ENCODE data around the gene UTP11. TPM values are rescaled to one million over a fixed set of nuclear protein-coding genes. Genes with fewer than 3 reads are reported as not detected.
"Not testable (repeated sequence)": the region's sequence is repeated elsewhere in the genome, so short reads cannot be mapped to it uniquely, and the experiment has no call there.

UTP11 gene, protein sequence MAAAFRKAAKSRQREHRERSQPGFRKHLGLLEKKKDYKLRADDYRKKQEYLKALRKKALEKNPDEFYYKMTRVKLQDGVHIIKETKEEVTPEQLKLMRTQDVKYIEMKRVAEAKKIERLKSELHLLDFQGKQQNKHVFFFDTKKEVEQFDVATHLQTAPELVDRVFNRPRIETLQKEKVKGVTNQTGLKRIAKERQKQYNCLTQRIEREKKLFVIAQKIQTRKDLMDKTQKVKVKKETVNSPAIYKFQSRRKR
- 10 to 100 TPM; 83.5 to 89.2 TPM for total RNA-seq

DNA sequence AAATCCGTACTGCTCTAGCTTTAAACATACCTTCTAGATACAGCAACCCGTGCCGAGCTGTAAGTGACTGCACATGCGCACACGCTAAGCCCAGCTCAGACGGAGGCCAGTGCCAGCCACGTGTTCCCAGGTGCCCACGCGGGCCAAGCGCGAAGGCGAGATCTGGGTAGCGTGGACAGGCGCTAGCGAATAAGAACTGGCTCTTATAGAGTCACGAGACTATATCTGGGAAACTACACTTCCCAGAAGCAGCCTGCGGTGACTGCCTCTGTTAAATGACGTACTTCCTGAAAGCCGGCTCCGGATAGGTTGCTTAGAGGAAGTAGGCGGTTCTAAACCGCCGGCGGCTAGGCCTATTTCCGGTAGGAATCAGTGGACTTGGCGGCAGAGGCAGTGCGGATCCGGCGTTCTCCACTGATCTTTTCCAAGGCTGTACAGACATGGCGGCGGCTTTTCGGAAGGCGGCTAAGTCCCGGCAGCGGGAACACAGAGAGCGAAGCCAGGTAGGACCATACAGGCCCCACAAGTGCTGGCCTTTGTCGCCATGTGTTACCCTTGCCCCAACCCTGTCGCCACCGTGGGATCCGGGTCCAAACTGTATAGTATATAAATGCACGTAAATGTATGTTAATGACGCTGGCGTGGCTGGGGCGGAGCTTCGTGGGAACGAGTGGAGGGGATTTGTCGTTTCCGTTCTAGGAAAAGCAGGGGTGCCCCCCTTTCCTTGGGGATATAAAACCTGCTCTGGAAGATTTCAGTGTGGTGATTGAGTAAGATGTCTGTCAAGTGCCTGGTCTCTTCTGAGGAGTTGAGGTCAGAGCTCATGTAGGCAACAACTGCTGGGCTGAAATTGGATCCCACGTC is at the start of gene UTP11:
TSS of gene UTP11 (plus strand) at position 372 of the 864 bp plus-strand sequence. CDS start at position 441, 69 bp downstream.
- Mint-ChIP-seq H3K9me3 (no peaks in the 10 kb centered on the region), H3K4me1 (peaks cover 50% of the 10 kb centered on the region), H3K36me3 (peaks cover 22% of the 10 kb centered on the region), H3K27ac (peak within 1 kb of the TSS; percentile 98), H3K27me3 (no peaks in the 10 kb centered on the region), H3K4me3 (peak within 1 kb of the TSS; percentile 99)
- peak; percentile 91 for DNase-seq

DNA sequence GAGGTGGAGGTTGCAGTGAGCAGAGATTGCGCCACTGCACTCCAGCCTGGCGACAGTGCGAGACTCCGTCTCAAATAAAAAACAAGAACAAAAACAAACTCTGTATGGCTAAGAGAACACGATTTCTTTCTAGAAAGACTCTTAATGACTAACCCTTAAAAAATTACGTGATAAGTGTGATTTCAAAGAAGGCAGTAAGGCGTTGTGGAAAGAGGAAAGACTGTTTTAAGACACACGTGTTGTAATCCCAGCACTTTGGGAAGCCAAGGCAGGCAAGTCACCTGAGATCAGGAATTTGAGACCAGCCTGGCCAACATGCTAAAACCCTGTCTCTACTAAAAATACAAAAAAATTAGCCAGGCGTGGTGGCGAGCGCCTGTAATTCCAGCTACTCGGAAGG is 48.4 kb upstream of the UTP11 start:
- DNase-seq, H3K27ac Mint-ChIP-seq, H3K4me1 Mint-ChIP-seq, H3K4me3 Mint-ChIP-seq, H3K27me3 Mint-ChIP-seq, H3K9me3 Mint-ChIP-seq: not testable (repeated sequence)
- peaks cover 25% of the 10 kb centered on the region for H3K36me3 Mint-ChIP-seq

DNA sequence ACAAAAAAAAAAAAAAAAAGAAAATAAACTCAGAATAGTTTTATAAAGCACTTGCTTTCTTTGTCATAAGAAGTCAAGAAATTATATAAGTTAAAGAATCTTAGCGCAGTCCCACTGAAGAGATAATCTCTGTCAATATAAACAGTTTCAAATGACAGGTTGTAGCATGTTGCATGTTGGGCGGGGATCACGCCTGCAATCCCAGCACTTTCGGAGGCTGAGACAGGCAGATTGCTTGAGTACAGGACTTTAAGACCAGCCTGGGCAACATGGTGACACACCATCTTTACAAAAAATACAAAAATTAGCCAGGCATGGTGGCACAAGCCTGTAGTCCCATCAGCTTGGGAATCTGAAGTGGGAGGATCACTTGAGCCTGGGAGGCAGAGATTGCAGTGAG is 47.2 kb upstream of the UTP11 start:
- Mint-ChIP-seq H3K36me3 (peaks cover 19% of the 10 kb centered on the region), H3K27me3 (no peaks in the 10 kb centered on the region), H3K9me3 (no peaks in the 10 kb centered on the region), H3K4me1 (peaks cover 2% of the 10 kb centered on the region), H3K4me3 (no peak overlapping the region), H3K27ac (no peak overlapping the region)
- DNase-seq: no peak

DNA sequence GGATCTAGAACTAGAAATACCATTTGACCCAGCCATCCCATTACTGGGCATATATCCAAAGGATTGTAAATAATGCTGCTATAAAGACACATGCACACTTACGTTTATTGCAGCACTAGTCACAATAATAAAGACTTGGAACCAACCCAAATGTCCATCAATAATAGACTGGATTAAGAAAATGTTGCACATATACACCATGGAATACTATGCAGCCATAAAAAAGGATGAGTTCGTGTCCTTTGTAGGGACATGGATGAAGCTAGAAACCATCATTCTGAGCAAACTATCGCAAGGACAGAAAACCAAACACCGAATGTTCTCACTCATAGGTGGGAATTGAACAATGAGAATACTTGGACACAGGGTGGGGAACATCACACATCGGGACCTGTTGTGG is 38.9 kb upstream of the UTP11 start:
- H3K9me3 Mint-ChIP-seq, H3K27me3 Mint-ChIP-seq, H3K27ac Mint-ChIP-seq, DNase-seq, H3K4me3 Mint-ChIP-seq: not testable (repeated sequence)
- Mint-ChIP-seq H3K36me3 (peaks cover 55% of the 10 kb centered on the region), H3K4me1 (peaks cover 14% of the 10 kb centered on the region)

DNA sequence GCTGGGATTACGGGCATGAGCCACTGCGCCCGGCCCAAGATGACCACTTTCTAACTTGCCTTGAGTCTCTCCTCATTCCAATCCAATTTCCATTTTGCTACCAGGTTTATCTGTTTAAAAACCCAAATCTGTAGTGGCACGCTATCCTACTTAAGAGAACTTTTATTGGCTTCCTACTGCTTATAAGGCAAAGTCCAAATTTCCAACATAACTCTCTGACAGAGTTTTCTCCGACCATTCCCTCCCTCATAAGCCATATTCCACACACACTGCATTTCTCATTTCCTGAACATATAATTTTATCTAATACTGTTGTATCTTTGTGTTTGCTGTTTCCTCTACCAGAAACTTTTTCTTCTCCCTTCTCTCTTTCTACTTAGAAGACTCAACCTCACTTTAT is 38.0 kb upstream of the UTP11 start:
- H3K4me3 Mint-ChIP-seq: no peak overlapping the region
- peaks cover 54% of the 10 kb centered on the region for H3K36me3 Mint-ChIP-seq
- H3K4me1 Mint-ChIP-seq: peaks cover 14% of the 10 kb centered on the region
- no peak overlapping the region for H3K27ac Mint-ChIP-seq
- H3K27me3 Mint-ChIP-seq: no peaks in the 10 kb centered on the region
- DNase-seq: no peak
- H3K9me3 Mint-ChIP-seq: peaks cover 2% of the 10 kb centered on the region

DNA sequence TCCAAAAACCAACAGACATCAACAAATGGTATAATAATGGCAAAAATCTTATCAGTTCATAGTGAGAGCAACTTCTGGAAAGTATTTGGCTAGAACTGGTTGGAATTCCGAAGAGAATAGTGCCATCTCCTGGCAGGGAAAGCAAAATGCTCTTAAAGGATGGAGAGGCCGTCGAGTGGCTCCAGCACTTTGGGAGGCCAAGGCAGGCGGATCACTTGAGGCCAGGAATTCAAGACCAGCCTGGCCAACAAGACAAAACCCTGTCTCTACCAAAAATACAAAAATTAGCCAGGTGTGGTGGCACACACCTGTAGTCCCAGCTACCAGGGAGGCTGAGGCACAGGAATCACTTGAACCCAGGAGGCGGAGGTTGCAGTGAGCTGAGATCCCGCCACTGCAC is 37.5 kb upstream of the UTP11 start:
- not testable (repeated sequence) for H3K27me3 Mint-ChIP-seq
- H3K27ac Mint-ChIP-seq: peak overlapping the region; percentile 5

DNA sequence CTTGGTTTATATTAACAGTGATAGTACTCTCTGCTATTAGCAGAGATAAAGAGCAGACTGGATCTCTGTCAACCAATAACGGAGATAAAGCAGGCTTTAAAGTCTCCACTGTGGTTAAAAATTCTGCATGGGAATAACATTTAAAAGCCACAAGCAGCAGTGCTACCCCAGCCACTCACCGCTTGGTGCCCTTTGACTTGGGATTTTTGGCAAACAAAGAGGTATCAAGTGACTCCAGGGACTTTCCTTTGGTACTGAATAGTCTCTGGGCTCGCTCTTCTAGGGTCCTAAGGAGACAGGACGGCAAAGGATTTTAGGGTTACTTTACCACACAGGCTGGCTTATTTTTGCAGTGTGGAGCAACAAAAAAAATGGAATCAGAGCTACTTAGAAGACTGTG is 34.0 kb upstream of the UTP11 start:
- Mint-ChIP-seq H3K9me3 (peaks cover 2% of the 10 kb centered on the region), H3K27ac (no peak overlapping the region), H3K36me3 (peaks cover 51% of the 10 kb centered on the region), H3K4me3 (no peak overlapping the region), H3K27me3 (no peaks in the 10 kb centered on the region), H3K4me1 (peaks cover 2% of the 10 kb centered on the region)
- DNase-seq: no peak

More for the DNA sequence above, 37.5 kb upstream of the UTP11 start:
- Mint-ChIP-seq H3K36me3 (peaks cover 59% of the 10 kb centered on the region), H3K4me1 (peaks cover 14% of the 10 kb centered on the region)
- H3K9me3 Mint-ChIP-seq, H3K4me3 Mint-ChIP-seq, DNase-seq: not testable (repeated sequence)

DNA sequence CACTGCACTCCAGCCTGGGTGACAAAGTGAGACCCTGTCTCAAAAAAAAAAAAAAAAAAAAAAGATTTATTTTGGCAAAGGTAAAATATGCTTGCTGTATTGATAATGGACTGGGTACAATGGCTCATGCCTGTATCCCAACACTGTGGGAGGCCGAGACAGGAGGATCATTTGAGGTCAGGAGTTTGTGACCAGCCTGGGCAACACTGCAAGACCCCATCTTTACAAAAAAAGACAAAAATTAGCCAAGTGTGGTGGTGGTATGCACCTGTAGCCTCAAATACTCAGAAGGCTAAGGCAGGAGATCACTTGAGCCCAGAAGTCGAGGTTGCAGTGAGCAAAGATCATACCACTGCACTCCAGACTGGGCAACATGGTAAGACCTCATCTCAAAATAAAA is 29.0 kb upstream of the UTP11 start:
- H3K27me3 Mint-ChIP-seq: no peaks in the 10 kb centered on the region
- peaks cover 10% of the 10 kb centered on the region for H3K4me1 Mint-ChIP-seq
- no peak overlapping the region for H3K27ac Mint-ChIP-seq
- H3K36me3 Mint-ChIP-seq: peaks cover 43% of the 10 kb centered on the region
- H3K4me3 Mint-ChIP-seq: no peak overlapping the region
- H3K9me3 Mint-ChIP-seq: no peaks in the 10 kb centered on the region
- DNase-seq: no peak

DNA sequence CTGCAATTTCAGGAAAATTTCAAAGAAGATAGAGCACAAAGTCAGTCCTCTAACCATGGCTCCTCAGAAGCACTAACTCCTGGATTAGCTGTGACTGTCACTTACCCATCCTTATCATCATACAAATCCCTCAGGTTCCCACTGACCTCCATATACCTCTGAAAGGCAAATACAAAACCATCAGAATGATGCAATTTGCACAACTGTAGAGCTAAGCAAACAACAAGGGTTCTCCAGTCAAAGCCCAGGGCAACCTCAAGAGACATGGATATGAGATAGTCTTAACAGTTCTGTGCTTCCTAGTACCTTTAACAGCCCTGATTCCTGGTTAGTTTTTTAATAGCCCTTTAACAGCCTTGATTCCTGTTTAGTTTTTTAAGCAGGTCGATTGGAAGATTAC is 24.9 kb upstream of the UTP11 start:
- Mint-ChIP-seq H3K4me3 (no peak overlapping the region), H3K4me1 (peaks cover 16% of the 10 kb centered on the region), H3K27me3 (no peaks in the 10 kb centered on the region), H3K36me3 (peaks cover 36% of the 10 kb centered on the region), H3K9me3 (no peaks in the 10 kb centered on the region), H3K27ac (no peak overlapping the region)
- no peak for DNase-seq

DNA sequence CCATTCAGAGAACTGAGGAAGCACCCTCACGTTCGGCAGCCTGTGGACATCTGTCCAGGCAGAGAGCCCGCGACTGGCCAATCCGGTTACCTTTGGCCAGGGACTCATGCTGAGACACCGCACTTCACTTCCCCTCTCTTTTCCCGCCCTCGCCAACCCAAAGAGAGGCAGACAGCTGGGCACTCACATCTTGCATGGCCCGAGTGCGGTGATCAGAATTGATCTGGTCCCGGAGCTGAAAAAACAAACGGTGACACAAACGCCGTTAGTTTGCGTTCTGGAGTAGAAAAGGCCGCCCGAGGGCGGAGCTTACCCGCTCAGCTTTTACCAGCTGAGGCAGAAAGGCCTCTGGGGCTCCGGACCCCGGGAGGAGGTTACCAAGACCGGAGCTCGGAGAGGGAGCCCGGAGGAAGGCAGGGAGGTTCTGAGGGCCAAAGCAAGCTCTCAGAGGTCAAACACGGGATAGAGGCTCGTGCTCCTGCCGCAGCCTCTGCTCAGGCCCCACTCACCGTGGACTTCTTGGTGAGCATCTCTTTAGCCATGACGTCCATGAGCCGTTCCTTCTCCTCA is 23.1 kb upstream of the UTP11 start:
- Mint-ChIP-seq H3K4me3 (peak overlapping the region; percentile 91), H3K4me1 (peaks cover 18% of the 10 kb centered on the region), H3K36me3 (peaks cover 34% of the 10 kb centered on the region), H3K9me3 (no peaks in the 10 kb centered on the region), H3K27ac (peak overlapping the region; percentile 91), H3K27me3 (no peaks in the 10 kb centered on the region)
- DNase-seq: no peak

DNA sequence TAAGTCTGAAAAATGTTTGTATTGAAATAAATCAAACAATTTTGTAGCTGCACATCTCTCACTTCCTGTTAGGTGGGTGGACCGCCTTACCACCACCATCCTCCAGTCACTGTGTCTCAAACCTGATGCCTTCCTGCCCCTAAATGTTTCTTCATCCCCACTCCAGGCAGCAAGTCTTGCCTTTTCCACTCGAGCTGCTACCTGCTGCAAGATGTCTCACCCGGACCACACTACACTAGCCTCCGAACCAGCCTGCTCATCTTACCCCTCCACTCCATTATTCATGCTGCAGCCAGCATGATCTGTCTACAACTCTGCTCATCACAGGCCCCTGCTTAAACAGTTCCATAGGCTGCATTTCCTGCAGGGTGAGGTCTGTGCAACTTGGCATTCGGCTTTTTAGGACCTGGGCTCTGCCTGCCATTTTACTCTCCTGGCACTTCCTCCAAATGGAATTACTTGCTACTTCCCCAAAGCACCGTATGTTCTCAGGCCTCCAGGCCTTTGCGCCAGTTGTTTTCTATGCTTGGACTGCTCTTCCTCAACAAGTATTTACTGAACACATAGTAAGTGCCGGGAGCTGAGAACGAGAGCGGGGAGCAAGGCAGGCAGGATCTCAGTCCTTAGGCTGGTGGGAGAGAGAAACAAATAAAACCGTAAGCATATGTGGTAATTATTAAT is 17.5 kb upstream of the UTP11 start:
- peaks cover 17% of the 10 kb centered on the region for H3K36me3 Mint-ChIP-seq
- H3K4me1 Mint-ChIP-seq: peaks cover 30% of the 10 kb centered on the region
- DNase-seq: no peak
- H3K9me3 Mint-ChIP-seq: no peaks in the 10 kb centered on the region
- no peaks in the 10 kb centered on the region for H3K27me3 Mint-ChIP-seq
- H3K27ac Mint-ChIP-seq: peak overlapping the region; percentile 86
- peak overlapping the region; percentile 72 for H3K4me3 Mint-ChIP-seq

DNA sequence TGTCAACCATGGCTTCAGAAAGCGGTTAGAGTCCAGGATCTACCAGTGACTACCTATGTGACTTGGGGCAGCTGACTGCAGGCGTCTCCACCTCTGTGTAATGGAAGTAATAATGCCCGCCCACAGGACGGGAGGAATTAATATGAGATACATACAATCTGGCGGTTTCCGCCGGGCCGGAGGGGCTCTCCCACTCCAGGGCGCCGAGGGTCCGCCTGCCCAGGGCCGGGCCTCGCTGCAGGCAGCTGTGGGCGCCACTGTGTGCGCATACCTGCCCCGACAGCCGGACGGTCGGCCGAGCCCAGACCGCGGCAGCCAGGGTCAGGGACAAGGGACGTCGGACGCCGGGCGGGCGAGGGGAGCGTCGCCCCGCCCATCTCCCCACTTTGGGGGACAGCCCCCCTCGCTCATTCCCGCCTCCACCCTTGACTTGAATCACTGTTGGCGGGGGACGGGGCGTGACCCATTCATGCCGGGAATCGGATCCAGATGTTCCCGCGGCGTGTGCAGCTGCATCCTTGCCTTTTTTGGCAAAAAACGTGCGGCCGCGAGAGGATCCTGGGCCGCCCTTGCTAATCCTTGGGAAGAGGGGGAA is 16.7 kb upstream of the UTP11 start:
- peak; percentile 57 for DNase-seq
- Mint-ChIP-seq H3K9me3 (no peaks in the 10 kb centered on the region), H3K36me3 (peaks cover 20% of the 10 kb centered on the region), H3K4me3 (peak overlapping the region; percentile 72), H3K4me1 (peaks cover 35% of the 10 kb centered on the region), H3K27ac (peak overlapping the region; percentile 84), H3K27me3 (no peaks in the 10 kb centered on the region)

DNA sequence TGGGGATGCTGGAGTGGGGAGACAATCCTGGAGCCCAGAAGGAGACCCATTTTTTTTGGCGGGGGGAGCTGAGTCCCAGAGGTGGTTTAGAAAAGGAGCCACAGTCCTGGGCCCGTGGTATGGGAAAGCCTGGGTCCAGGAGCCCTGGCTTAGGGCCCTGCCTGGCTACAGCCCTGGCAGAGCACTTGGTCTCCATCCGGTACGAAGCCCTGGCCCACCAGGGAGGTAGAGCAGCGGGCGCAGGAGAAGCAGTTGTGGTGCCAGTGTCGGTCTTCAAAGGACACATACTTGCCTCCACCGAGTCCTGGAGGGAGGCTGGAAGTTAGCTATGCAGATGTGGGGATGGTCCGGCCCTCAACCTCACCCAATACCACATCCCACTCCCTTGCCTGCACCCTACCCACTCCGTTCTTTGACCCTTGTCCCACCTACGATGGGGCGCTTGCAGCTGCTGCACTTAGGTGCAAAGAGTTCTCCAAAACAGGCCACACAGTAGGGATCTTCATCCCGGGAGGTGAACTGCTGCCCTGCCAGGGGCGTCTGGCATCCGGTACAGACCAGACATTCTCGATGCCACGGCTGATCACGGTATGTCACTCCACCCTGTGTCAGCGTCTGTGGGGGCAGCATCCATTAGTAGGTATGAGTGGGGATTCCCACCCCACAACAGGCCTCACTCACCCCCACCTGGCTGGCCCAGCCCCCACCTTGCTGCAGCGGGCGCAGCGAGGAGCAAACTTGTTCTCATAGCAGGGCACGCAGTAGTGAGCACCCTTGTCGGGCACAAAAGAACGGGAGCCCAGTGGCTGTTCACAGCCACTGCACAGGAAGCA is 15.1 kb upstream of the UTP11 start:
- Mint-ChIP-seq H3K27me3 (no peaks in the 10 kb centered on the region), H3K4me1 (peaks cover 41% of the 10 kb centered on the region), H3K4me3 (no peak overlapping the region), H3K9me3 (no peaks in the 10 kb centered on the region), H3K27ac (no peak overlapping the region), H3K36me3 (peaks cover 20% of the 10 kb centered on the region)
- DNase-seq: no peak

All from activated naive CD8-positive, alpha-beta T cell treated with anti-CD3 and anti-CD28 coated beads for 36 hours (primary cell).